K562 (cell line): Measurements from ENCODE around the gene MANF. TPM values are rescaled to one million over a fixed set of nuclear protein-coding genes. Genes with fewer than 3 reads are reported as not detected.

Experiments used
- MAFG ChIP-seq: fragments of 450-650 bp; conservative IDR thresholded peaks from 2 replicates; pipeline ENCODE4 v1.6.1; 2016; ENCODE audit warnings: missing genetic modification characterization, missing compliant biosample characterization
- PRPF4 ChIP-seq: fragments of 200-400 bp; formaldehyde crosslinking; IDR thresholded peaks from one replicate; pipeline ENCODE4 v1.6.1; 2017; ENCODE audit warnings: low read length, low read depth, mild to moderate bottlenecking; ENCODE audit not compliant: insufficient read depth, poor library complexity, severe bottlenecking
- polyA plus RNA-seq, 8 experiments: library from polyadenylated mRNA; depleted of rRNA in 4 of 8; stranded (reverse) in 5 of 8; unstranded in 3 of 8; fragments of >200 nt; fragmentation: Nextera tagmentation in 2 of 8; fragmentation: Illumina TruSeq in 1 of 8; extraction: Ambion mirVana in 2 of 8; extraction: Trizol in 1 of 8; gene quantifications; 2 replicates each; pipeline versions ENCODE4 v1.2.1 to v1.2.3, GENCODE V29; 2011 to 2014; ENCODE audit warnings: inconsistent platforms in 1 of 8, missing spikeins in 1 of 8
- total RNA-seq, 7 experiments: library from RNA; depleted of rRNA in 6 of 7; stranded (reverse); fragments of >200 nt in 6 of 7; fragmentation: Illumina TruSeq in 2 of 7; extraction: Trizol in 2 of 7; gene quantifications; 2 replicates each; pipeline versions ENCODE4 v1.2.1 to v1.2.3, GENCODE V29; 2011 to 2021; ENCODE audit warnings: low replicate concordance in 1 of 7
- TF ChIP-seq, protein P1 (sequence below): fragments of 250-450 bp; sonication (Bioruptor Pico); IDR thresholded peaks from 2 replicates; pipeline ENCODE4 v1.4.0; 2020; ENCODE audit warnings: mild to moderate bottlenecking, moderate library complexity
- TF ChIP-seq, protein P2 (sequence below), 2 experiments: fragments of 450-650 bp; conservative IDR thresholded peaks; 2 replicates each; pipeline ENCODE4 v1.6.1; 2017; ENCODE audit warnings: mild to moderate bottlenecking in 2 of 2, moderate library complexity in 2 of 2

MANF gene
- total and polyA plus RNA-seq, 9 of the 15 experiments (the other 6 are each of a cell fraction or from before 2014, with no cell fraction given) = 6.5 to 52.7 (median 42.3) TPM

DNA sequence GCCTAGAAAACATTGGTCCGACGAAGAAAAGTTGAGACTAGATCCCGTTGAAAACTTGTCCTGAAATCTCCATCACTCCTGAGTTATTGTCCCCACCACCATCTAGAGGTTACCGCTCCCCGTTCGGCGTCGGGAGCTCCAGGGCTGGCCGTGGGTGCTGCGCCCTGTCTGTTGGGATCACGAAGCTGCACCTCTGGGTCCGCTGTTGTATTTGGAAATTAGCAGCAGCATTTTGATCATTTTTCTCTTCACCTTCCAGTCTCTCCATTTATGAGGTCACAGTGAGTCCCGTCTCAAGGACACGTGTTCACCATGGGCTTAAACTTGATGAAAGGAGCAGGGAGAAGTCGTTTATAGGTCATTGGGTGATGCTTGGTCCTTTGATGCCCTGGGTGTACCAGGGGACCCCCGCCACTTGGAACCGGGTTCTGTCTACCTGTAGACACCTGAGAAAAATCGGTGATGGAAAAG is 565 bp downstream of the MANF start (continued):
- TF ChIP-seq, protein P1, sequence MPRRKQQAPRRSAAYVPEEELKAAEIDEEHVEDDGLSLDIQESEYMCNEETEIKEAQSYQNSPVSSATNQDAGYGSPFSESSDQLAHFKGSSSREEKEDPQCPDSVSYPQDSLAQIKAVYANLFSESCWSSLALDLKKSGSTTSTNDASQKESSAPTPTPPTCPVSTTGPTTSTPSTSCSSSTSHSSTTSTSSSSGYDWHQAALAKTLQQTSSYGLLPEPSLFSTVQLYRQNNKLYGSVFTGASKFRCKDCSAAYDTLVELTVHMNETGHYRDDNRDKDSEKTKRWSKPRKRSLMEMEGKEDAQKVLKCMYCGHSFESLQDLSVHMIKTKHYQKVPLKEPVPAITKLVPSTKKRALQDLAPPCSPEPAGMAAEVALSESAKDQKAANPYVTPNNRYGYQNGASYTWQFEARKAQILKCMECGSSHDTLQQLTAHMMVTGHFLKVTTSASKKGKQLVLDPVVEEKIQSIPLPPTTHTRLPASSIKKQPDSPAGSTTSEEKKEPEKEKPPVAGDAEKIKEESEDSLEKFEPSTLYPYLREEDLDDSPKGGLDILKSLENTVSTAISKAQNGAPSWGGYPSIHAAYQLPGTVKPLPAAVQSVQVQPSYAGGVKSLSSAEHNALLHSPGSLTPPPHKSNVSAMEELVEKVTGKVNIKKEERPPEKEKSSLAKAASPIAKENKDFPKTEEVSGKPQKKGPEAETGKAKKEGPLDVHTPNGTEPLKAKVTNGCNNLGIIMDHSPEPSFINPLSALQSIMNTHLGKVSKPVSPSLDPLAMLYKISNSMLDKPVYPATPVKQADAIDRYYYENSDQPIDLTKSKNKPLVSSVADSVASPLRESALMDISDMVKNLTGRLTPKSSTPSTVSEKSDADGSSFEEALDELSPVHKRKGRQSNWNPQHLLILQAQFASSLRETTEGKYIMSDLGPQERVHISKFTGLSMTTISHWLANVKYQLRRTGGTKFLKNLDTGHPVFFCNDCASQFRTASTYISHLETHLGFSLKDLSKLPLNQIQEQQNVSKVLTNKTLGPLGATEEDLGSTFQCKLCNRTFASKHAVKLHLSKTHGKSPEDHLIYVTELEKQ (CRISPR knock-in tag) = no peak
- TF ChIP-seq, protein P2, sequence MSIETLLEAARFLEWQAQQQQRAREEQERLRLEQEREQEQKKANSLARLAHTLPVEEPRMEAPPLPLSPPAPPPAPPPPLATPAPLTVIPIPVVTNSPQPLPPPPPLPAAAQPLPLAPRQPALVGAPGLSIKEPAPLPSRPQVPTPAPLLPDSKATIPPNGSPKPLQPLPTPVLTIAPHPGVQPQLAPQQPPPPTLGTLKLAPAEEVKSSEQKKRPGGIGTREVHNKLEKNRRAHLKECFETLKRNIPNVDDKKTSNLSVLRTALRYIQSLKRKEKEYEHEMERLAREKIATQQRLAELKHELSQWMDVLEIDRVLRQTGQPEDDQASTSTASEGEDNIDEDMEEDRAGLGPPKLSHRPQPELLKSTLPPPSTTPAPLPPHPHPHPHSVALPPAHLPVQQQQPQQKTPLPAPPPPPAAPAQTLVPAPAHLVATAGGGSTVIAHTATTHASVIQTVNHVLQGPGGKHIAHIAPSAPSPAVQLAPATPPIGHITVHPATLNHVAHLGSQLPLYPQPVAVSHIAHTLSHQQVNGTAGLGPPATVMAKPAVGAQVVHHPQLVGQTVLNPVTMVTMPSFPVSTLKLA (conservative IDR thresholded peaks at IDR 0.05) = 0 out of 4 replicates have a peak, but pooled peaks of 1 of the 2 experiments have one; percentile 14
- TF ChIP-seq PRPF4 = no peak
- no peak for TF ChIP-seq MAFG (tag)
- TF ChIP-seq, all 486 proteins: peak for 3
